Peyer's patch (tissue), 4 donors: ENCODE results near the gene INTS7.

ENCODE experiments used
- POLR2A ChIP-seq, 2 donors: fragments of 450-650 bp; IDR thresholded peaks; one replicate each; pipeline ENCODE4 v1.5.1; 2017; ENCODE audit warnings: antibody characterized with exemption in 2 of 2, mild to moderate bottlenecking in 2 of 2, moderate library complexity in 2 of 2
- TF ChIP-seq, protein P1 (sequence below), 6 experiments: fragments of 450-650 bp in 4 of 6; fragments of 200-600 bp in 2 of 6; sonication (generic) in 1 of 6; IDR thresholded peaks; one replicate each; pipeline ENCODE4 v1.5.1; 2017 to 2019; ENCODE audit warnings: antibody characterized with exemption in 6 of 6, mild to moderate bottlenecking in 3 of 6, moderate library complexity in 1 of 6

DNA sequence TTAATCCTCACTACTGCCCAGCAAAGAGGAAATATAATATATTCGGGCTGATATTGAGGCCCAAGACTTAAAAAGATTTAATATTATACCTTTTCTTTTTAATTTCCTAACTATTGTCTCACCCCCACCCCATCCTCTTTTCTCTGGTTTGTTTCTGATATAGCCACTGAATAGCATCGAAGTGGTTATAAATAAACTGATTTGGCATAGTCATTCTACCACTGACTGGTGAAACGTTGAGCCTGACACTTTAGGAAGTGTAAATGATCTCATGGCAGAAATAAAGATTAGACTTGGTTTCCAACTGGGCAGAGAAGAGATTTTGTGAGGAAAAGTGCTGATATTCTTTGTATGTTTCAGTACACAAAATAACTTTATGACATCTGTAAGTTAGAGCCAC is 39.5 kb upstream of the INTS7 start:
- TF ChIP-seq, protein P1, sequence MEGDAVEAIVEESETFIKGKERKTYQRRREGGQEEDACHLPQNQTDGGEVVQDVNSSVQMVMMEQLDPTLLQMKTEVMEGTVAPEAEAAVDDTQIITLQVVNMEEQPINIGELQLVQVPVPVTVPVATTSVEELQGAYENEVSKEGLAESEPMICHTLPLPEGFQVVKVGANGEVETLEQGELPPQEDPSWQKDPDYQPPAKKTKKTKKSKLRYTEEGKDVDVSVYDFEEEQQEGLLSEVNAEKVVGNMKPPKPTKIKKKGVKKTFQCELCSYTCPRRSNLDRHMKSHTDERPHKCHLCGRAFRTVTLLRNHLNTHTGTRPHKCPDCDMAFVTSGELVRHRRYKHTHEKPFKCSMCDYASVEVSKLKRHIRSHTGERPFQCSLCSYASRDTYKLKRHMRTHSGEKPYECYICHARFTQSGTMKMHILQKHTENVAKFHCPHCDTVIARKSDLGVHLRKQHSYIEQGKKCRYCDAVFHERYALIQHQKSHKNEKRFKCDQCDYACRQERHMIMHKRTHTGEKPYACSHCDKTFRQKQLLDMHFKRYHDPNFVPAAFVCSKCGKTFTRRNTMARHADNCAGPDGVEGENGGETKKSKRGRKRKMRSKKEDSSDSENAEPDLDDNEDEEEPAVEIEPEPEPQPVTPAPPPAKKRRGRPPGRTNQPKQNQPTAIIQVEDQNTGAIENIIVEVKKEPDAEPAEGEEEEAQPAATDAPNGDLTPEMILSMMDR (IDR thresholded peaks at IDR 0.05), result no peak
- no peak for TF ChIP-seq POLR2A (IDR thresholded peaks at IDR 0.05)
